ENCODE results near the gene LEFTY2. TPM values are rescaled to one million over a fixed set of nuclear protein-coding genes. Genes with fewer than 3 reads are reported as not detected.

LEFTY2 gene
- total RNA-seq, 4 donors from 2014 or later: 0.36 to 4.5 (median 0.63) TPM; not detected in 1

GRCh38 chr1:225950905-225951497 lies 10.0 kb upstream of the LEFTY2 start:
- no peak for ATAC-seq (ENCODE audit: low FRiP score)
- TF ChIP-seq CTCF (IDR thresholded peaks at IDR 0.05): no peak
- DNase-seq (ENCODE audit: low spot score): no peak

GRCh38 chr1:225949041-225949440 lies 8.0 kb upstream of the LEFTY2 start:
- no peak for DNase-seq (ENCODE audit: low spot score)
- no peak for ATAC-seq (ENCODE audit: low FRiP score)

GRCh38 chr1:225946803-225947202 lies 5.8 kb upstream of the LEFTY2 start:
- no peak for ATAC-seq (ENCODE audit: low FRiP score)
- TF ChIP-seq CTCF (IDR thresholded peaks at IDR 0.05): no peak
- DNase-seq (ENCODE audit: low spot score): no peak

More at GRCh38 chr1:225949041-225949440, 8.0 kb upstream of the LEFTY2 start:
- TF ChIP-seq CTCF (IDR thresholded peaks at IDR 0.05): no peak

GRCh38 chr1:225946082-225946620 lies 5.1 kb upstream of the LEFTY2 start:
- ATAC-seq (ENCODE audit: low FRiP score) (no peak), DNase-seq (ENCODE audit: low spot score) (no peak)
- TF ChIP-seq CTCF (IDR thresholded peaks at IDR 0.05): no peak

- no peak for TF ChIP-seq CTCF (IDR thresholded peaks at IDR 0.05)
- DNase-seq (ENCODE audit: low spot score): no peak
- no peak for ATAC-seq (ENCODE audit: low FRiP score)
Measured at GRCh38 chr1:225945564-225945963, 4.5 kb upstream of the LEFTY2 start.

GRCh38 chr1:225944951-225945350 lies 3.9 kb upstream of the LEFTY2 start:
- ATAC-seq (ENCODE audit: low FRiP score): no peak
- TF ChIP-seq CTCF (IDR thresholded peaks at IDR 0.05): no peak
- DNase-seq (ENCODE audit: low spot score): no peak

- DNase-seq (ENCODE audit: low spot score) (no peak), ATAC-seq (ENCODE audit: low FRiP score) (no peak)
Measured at GRCh38 chr1:225944387-225944786, 3.4 kb upstream of the LEFTY2 start.

More at GRCh38 chr1:225944387-225944786, 3.4 kb upstream of the LEFTY2 start:
- no peak for TF ChIP-seq CTCF (IDR thresholded peaks at IDR 0.05)

Data from omental fat pad (tissue), 4 donors.